22Rv1 (cell line): Measurements from ENCODE around the gene CORIN.

Experiments used
- H3K27ac ChIP-seq: fragments of 450-650 bp; 2 replicates; pipeline ENCODE4 v1.5.1; 2017
- ZFX ChIP-seq: fragments of 450-650 bp; IDR thresholded peaks from 2 replicates; pipeline ENCODE4 v1.6.1; 2017; ENCODE audit warnings: antibody characterized with exemption, borderline replicate concordance
- TF ChIP-seq, protein P1 (sequence below): fragments of 450-650 bp; IDR thresholded peaks from 2 replicates; pipeline ENCODE4 v1.5.1; 2017; ENCODE audit warnings: mild to moderate bottlenecking

CORIN gene

DNA sequence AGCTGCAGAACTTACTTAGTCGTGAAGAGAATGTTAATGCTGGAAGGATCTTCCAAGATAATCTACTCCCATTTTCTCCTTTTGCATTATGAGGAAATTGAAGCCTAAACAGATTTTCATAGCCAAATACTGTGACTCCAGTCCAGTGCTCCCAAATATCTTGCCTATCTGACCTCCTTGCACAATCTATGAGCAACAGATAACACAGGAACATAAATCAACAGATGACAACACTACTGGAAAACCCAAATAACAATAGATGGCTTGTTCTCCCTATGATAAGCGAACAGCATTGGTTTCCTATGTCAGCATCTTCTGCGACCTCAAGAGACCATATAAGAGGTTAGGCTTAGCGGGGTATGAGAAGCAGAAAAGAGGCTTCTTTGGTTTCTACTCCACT lies 88.0 kb downstream of the CORIN start:
- H3K27ac ChIP-seq: no peak overlapping the region
- TF ChIP-seq ZFX: no peak
- TF ChIP-seq, protein P1, sequence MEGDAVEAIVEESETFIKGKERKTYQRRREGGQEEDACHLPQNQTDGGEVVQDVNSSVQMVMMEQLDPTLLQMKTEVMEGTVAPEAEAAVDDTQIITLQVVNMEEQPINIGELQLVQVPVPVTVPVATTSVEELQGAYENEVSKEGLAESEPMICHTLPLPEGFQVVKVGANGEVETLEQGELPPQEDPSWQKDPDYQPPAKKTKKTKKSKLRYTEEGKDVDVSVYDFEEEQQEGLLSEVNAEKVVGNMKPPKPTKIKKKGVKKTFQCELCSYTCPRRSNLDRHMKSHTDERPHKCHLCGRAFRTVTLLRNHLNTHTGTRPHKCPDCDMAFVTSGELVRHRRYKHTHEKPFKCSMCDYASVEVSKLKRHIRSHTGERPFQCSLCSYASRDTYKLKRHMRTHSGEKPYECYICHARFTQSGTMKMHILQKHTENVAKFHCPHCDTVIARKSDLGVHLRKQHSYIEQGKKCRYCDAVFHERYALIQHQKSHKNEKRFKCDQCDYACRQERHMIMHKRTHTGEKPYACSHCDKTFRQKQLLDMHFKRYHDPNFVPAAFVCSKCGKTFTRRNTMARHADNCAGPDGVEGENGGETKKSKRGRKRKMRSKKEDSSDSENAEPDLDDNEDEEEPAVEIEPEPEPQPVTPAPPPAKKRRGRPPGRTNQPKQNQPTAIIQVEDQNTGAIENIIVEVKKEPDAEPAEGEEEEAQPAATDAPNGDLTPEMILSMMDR: no peak

DNA sequence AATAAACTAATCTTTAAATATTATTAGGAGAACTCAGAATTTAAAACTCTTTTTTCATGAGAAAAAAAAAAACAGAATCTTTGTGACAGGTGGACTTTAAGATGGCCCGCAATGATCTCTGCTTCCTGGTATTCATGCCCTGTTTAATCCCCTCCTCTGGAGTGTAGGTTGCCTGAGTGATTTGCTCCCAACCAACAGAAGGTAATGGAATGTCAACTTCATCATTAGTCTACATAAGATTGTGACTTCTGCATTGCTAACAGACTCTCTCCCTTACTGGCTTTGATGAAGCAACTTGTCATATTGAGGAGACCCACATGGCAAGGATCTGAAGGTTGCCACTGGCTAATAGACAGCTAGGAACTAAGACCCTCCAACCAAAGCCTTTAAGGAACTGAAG lies 88.8 kb downstream of the CORIN start:
- TF ChIP-seq, protein P1: no peak
- TF ChIP-seq ZFX: no peak
- H3K27ac ChIP-seq: no peak overlapping the region

DNA sequence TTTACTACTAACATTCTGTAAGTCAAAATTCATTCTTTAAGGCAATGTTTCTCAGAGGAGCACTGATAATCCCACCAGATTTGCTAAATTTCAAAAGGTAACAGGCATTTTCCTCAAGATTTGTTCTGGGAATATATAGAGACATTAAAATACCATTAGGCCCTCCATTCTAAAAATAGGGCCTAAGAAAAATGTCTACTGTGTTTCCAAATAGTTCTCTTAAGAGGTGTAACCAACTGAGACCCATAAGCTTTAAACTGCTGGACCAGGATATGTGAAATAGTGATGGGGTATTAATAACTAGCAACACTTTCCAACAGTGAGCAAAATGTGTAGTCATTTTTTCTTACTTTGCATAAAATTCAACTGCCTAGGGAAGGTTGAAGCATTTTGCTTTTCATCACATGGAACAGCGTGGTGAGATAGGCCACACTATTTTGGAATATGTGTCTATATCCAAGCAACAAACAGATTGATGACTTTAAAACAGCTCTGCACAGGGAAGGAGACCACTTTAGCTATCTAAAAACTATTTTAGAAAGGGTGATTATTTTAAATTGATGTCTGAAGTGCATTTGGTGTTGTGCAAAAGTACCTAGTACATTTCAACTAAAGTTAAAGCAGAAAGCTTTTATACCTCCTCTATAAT lies 89.9 kb downstream of the CORIN start:
- no peak for TF ChIP-seq ZFX
- TF ChIP-seq, protein P1: no peak
- no peak overlapping the region for H3K27ac ChIP-seq

DNA sequence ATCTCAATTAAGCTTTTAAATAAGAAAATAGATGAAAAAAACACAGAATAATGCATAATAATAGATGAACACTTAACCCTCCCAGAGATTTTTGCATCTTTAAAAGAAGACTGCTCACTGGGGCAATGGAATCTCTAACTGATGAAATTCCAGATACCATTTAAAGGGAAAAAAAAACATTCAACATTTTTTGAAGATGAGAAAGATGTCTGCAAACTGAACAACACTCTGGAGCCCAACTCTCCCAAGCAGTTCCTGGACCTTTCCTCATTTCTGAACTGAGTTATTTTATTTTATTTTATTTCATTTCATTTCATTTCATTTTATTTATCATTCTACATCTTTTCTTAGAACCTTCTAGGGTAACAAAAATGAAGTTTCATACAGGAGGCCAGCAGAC lies 90.7 kb downstream of the CORIN start:
- TF ChIP-seq, protein P1: no peak
- no peak for TF ChIP-seq ZFX
- H3K27ac ChIP-seq: no peak overlapping the region

DNA sequence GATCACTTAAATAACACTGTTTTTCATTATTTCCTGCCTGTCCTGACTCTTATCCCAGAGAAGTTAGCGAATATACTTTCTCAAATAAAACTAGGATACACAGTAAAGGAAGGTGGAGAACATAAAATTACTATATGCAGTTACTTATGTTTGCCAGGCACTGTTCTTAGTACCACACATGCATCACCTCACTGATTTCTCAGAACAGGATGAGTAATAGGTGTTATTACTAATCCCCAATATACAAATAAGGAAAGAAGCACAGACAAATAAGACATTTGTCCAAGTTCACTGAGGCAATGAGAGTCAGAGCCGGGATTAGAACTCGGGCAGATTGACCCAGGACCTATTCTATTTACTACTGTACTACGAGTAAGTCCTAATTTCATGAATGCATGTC lies 91.7 kb downstream of the CORIN start:
- TF ChIP-seq, protein P1: no peak
- no peak for TF ChIP-seq ZFX

DNA sequence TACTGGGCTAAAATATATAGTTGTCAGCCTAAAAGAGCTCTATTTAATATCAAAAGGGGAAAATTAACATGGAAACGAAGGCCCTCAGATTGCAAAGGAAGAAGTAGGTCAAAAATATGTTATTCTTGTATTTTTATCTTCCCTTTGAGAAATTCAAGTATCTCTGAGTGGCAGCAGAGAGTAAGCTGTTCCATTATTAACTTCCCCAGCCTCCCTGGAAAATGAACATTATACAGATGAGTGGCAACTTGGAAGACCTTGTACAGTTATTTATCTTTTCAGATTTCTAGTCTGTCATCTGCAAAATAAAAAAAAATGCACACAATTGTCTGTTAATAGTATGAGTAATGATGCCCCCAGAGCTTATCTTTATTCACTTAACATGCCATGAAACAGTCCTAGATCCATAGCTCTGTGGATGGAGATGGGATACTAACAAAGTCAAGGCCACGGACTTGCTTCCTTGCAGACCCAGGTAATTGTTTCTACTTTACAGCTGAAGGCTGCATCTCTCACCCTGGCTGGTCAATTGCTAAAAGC lies 93.0 kb downstream of the CORIN start:
- no peak for TF ChIP-seq ZFX
- TF ChIP-seq, protein P1: no peak
- no peak overlapping the region for H3K27ac ChIP-seq

More for the DNA sequence above, 91.7 kb downstream of the CORIN start:
- H3K27ac ChIP-seq: no peak overlapping the region

DNA sequence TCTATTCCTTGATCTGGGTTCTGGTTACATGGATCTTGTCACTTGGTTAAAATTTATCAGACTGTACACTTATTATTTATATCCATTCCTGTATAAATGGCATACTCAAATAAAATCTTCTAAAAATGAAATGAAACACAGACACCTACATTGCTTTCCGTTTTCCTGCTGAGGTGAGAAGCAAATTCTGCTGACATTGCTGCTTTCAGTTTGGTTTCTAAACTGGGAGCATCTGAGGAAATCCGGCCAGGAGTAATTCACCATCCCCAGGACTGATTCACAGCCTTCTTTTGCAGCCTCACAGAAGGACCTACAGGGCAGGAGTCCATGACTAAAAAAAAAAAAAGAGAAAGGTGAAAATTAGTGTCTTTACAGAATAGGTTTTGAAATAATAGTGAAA lies 93.6 kb downstream of the CORIN start:
- no peak overlapping the region for H3K27ac ChIP-seq
- TF ChIP-seq, protein P1: no peak
- no peak for TF ChIP-seq ZFX
